ENCODE results near the gene AQP3. TPM values are rescaled to one million over a fixed set of nuclear protein-coding genes. Genes with fewer than 3 reads are reported as not detected.
"Not testable (repeated sequence)": the region's sequence is repeated elsewhere in the genome, so short reads cannot be mapped to it uniquely, and the experiment has no call there.

Gene AQP3
- total RNA-seq, 1 experiment from 2014 or later, result 1.9 TPM

DNA sequence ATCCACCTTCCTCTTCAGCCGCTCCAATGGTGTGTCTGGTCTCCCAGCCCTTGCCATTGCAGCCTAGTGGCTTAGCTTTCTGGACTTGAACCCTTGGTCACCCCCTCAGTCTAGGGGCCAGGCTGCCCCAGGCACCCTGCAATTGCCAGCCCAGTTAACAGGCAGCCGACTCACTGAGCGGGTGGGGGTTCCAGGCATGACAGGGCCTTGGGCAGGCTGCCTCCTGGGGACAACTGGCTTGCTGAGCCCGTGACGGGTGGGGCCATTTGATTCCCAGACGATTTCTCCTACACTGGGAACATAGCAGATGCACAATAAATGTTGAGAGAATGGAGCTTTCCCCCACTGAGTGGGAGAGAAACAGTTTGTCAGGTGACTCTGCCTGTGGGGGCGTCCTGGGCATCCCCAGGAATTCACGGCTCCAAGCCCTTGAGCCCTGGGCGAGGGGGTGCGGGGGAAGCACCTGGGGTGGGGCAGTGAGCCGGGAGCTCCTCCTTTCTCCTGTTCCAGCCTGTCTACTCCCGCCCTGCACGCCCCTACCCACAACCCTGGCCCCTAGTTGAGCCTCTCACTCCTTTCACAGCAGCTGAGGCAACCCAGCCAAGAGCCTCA, 32.4 kb downstream of the AQP3 start:
- no peak for DNase-seq (ENCODE audit: low read depth)

DNA sequence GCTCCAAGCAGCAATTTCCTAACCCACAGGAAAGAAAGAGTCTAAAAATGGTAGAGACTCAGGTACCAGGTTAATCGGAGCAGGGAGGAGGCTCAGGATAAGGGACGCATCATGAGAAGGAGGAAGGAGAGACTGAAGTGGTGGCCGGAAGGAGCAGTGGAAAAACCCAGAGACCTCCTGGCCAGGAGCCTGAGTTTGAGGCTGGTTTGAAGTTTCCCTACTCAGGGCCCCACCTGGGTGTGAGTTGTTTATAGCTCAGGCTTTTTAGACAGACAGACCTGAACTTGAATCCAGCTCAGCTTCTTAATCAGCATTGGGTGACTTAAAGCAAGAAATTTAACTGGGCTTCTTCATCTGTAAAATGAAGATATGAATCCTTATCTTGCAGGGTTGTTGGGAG, 33.1 kb downstream of the AQP3 start:
- peak; percentile 22 for DNase-seq (ENCODE audit: low read depth)

DNA sequence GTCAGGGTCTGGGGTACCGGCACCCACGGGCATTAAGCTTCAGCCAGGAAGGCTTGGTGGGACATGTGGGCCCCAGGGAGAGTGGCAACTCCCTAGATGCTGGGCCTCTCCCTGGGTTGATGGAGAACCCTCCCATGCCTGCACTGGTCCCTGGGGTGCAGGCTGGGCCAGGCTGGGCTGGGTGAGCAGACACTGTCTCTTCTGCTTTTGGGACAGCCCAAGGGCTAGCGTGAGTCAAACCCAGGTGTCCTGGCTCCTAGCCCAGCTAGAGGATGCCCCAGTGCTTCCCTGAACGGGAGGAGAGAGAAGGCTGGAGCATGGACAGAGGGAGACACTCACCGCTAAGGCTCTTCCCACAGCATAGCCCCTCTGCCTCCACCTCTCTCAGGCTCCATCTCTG, 39.3 kb downstream of the AQP3 start:
- DNase-seq (ENCODE audit: low read depth), result no peak

- DNase-seq (ENCODE audit: low read depth), result no peak
These were observed 40.3 kb downstream of the AQP3 start for GRCh38 chr9:33407061-33407460.

DNA sequence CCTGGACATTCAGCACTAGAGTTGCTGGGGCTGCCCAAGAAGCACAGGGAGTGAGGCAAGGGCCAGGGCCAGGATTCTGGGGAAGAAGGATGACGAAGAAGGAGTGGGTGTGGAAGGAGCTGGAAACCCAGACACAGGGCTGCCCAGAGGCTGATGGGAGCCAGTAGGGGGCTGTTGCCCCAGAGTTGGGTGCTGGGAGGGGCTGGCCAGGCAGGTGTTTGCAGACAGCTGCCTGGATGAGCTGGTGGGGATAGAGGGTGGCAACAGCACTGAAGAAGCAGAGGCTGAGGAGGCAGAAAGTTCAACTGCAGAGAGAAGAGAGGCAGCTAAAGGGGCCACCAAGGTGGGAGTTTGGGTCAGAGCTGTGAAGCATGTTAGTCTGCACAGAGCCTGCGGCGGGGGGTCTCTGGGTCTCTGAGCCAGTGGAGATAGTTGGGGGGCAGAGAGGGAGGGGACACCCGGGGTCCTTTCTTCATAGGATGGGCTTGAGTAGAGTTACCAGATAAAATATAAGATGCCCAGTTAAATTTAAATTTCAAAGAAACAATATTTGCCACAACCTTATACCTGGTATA, 42.5 kb downstream of the AQP3 start:
- DNase-seq (ENCODE audit: low read depth), result no peak

DNA sequence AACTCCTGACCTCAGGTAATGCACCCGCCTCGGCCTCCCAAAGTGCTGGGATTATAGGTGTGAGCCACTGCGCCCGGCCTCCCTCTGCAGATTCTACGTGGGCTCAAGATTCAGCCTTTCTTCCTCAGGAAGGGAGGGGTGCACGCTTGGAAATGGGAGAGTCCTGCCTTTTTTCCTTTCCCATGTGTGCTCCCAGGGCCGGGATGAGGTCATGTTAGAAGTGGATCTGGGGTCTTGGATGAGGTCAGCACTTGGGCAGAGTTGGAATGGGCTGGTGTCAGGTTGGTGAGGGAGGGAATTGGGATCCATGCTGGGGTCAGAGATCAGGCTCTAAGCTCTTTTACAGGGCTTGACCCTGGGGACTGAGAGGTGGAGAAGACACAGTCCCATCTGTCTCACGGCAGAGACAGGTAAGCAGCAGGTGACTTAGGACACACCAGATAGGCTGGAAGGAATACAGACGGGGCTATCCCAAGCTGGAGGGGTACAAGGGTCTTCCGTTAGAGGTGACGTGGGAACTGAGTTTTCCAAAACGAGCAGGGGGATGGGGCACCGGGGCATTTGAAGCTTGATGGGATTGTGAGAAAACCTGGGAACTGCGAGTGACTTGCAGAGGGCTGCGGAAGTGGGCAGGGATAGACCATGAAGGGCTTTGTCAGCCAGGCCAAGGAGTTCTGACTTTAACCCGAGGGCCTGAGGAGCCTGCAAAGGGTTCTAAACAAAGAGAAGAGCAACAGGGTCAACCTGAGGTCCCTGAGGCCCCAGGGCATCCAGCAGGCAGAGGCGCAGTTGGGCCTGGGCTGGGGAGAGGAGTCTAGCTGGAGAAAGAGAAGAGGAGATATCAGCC, 43.2 kb downstream of the AQP3 start:
- DNase-seq (ENCODE audit: low read depth), result no peak

- DNase-seq (ENCODE audit: low read depth), result not testable (repeated sequence)
These were observed 45.0 kb downstream of the AQP3 start, which contains the start of gene AQP7 for GRCh38 chr9:33402371-33402770. TSS of gene AQP7 (minus strand) at chr9:33402568. CDS start at chr9:33401262, 1,306 bp downstream.

GRCh38 chr9:33401809-33402208, 45.6 kb downstream of the AQP3 start:
- DNase-seq (ENCODE audit: low read depth), result not testable (repeated sequence)

- DNase-seq (ENCODE audit: low read depth), result not testable (repeated sequence)
These were observed 48.3 kb downstream of the AQP3 start for GRCh38 chr9:33399047-33399446.

DNA sequence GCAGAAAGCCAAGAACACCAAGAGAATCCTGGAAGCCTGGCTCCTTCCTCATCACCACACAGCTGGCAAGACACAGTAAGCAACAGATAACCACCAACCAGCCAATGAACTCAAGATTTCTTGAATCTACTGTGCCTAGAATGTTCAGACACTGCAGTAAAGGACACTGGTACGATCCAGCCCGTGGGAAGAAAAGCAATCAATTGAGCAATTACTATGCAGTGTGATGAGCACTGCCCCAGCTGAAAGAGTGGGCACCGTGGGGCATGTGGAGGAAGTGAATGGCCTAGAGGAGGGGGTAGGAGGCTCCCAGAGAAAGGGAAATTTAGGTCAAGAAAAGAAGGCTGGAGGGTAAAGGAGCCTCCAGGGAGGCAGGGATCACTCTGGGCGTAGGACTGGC, 49.6 kb downstream of the AQP3 start:
- DNase-seq (ENCODE audit: low read depth), result not testable (repeated sequence)

- DNase-seq (ENCODE audit: low read depth), result not testable (repeated sequence)
These were observed 52.1 kb downstream of the AQP3 start for GRCh38 chr9:33395159-33395879.

DNA sequence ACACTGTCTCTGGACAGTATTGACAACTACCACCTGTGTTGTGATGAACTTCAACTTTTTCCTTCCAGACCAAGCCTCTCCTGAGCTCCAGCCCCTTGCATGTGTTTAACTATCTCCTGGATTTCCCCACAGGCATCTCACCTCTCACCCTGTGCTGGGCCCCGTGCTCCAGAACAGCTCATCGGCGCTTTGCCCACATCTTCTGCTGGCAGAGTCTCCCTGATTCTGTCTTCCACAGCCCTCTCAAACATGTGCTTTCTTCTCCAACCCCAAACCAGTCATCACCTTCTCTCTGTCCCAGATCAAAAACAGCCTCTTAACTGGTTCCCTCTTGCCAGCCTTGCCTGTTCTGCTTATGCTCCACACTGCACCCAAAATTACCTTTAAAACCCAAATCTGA, 53.4 kb downstream of the AQP3 start:
- not testable (repeated sequence) for DNase-seq (ENCODE audit: low read depth)

DNA sequence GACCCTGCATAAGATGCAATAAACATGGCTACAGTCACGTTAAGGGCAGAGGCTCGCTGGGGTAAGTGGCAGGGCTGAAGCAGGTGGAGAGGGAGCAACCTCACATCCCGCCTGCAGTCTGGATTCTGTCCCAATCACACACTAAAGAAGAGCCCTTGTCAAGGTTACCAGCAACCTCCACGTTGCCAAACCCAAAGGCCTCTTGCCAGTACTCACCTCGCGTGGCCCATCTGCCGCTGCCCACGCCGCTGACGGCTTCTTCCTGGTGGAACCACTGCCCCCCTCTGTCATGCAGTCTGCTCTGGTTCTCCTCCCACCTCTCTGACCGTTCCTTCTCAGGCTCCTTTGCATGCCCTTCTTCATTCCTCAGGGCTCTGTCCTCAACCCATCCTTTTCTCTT, 53.8 kb downstream of the AQP3 start:
- DNase-seq (ENCODE audit: low read depth), result no peak

- not testable (repeated sequence) for DNase-seq (ENCODE audit: low read depth)
These were observed 54.8 kb downstream of the AQP3 start for GRCh38 chr9:33392591-33393021.

Other genes starting within 250 kb of the AQP3 start
- not detected in 2 replicates for gene SPINK4, start 207.4 kb downstream of the AQP3 start, total RNA-seq (2014; rRNA removed; shearing (Covaris generic))
- 85.7 and 139 TPM in 2 replicates for gene BAG1, start 182.9 kb downstream of the AQP3 start, total RNA-seq (2014; rRNA removed; shearing (Covaris generic))
- gene CHMP5, start 182.5 kb downstream of the AQP3 start, total RNA-seq (2014; rRNA removed; shearing (Covaris generic)), result 169 and 250 TPM in 2 replicates
- 20.3 and 29.1 TPM in 2 replicates for gene NFX1, start 157.1 kb downstream of the AQP3 start, total RNA-seq (2014; rRNA removed; shearing (Covaris generic))
- not detected in 2 replicates for gene AQP7, start 45.0 kb downstream of the AQP3 start, total RNA-seq (2014; rRNA removed; shearing (Covaris generic))
- gene NOL6, start 26.3 kb upstream of the AQP3 start, total RNA-seq (2014; rRNA removed; shearing (Covaris generic)), result 69.0 and 74.6 TPM in 2 replicates
- gene ANKRD18B, start 76.7 kb upstream of the AQP3 start, total RNA-seq (2014; rRNA removed; shearing (Covaris generic)), result 4.2 and 16.5 TPM in 2 replicates

Data from Daoy (cell line).